HepG2 (cell line): ENCODE data around the gene NTRK2. TPM values are rescaled to one million over a fixed set of nuclear protein-coding genes. Genes with fewer than 3 reads are reported as not detected.

Experiments used
- ATAC-seq: fragments of 200-7000 bp; cut with Tn5 transposase; 3 replicates; pipeline ENCODE4 v1.9.1; 2020; ENCODE audit warnings: mild to moderate bottlenecking, moderate library complexity
- BruUV-seq: library from RNA; stranded (reverse); fragments of 400-500 nt; replicated peaks from 2 replicates; lab custom pipeline; 2021; lab: Mats Ljungman, UMichigan
- CTCF ChIA-PET: fragments of 300-600 bp; formaldehyde crosslinking; extraction: SDS; loops from one replicate; lab custom pipeline; 2021; ENCODE audit warnings: low total read pairs, inconsistent platforms, low intra/inter-chr PET ratio; lab: Yijun Ruan, JAX
- POLR2A ChIA-PET: fragments of 350-600 bp; sonication (Branson Sonifier 250); formaldehyde crosslinking; loops from one replicate; lab custom pipeline; 2020; ENCODE audit warnings: antibody characterized with exemption, inconsistent platforms; lab: Yijun Ruan, JAX
- DNase-seq: peaks from one replicate; pipeline ENCODE4 v3.0.0-alpha.2; 2015; ENCODE audit warnings: low spot score
- FAIRE-seq: peaks from 3 replicates; lab custom pipeline; 2011; peaks lifted over from hg19 to GRCh38; lab: Jason Lieb, UNC
- H2AFZ ChIP-seq: one replicate; pipeline ENCODE4 v1.6.1; 2011; ENCODE audit warnings: low read length, inconsistent platforms
- H3K27ac ChIP-seq: fragments of 300-600 bp; 3 replicates; pipeline ENCODE4 v1.8.0; 2011; ENCODE audit warnings: mixed run types, mild to moderate bottlenecking, mixed read lengths, low read length, inconsistent platforms; ENCODE audit not compliant: insufficient read depth; ENCODE audit errors: extremely low read length
- H3K27me3 ChIP-seq, 2 experiments: fragments of 200-600 bp in 1 of 2; 2 replicates in 1 of 2; 3 replicates in 1 of 2; pipeline versions ENCODE4 v1.6.0 to v1.8.0; 2011; ENCODE audit warnings: low read length in 2 of 2, mild to moderate bottlenecking in 2 of 2, moderate library complexity in 2 of 2, inconsistent platforms in 1 of 2; ENCODE audit not compliant: insufficient read depth in 2 of 2, control insufficient read depth in 1 of 2
- H3K36me3 ChIP-seq, 2 experiments: fragments of 200-600 bp in 1 of 2; replicated peaks in 1 of 2; 2 replicates in 1 of 2; 3 replicates in 1 of 2; pipeline versions ENCODE4 v1.5.1 to v1.8.0; 2011; ENCODE audit warnings: low read length in 2 of 2, inconsistent platforms in 1 of 2; ENCODE audit not compliant: insufficient read depth in 2 of 2, control insufficient read depth in 1 of 2
- H3K4me1 ChIP-seq: 2 replicates; pipeline ENCODE4 v1.5.1; 2012; ENCODE audit warnings: low read length, inconsistent platforms; ENCODE audit not compliant: insufficient read depth
- H3K4me2 ChIP-seq: 2 replicates; pipeline ENCODE4 v1.6.0; 2011; ENCODE audit warnings: low read depth, low read length, inconsistent platforms
- H3K4me3 ChIP-seq, 3 experiments: fragments of 200-600 bp in 1 of 3; sonication (generic), shearing (Covaris generic) in 1 of 3; replicated peaks in 1 of 3; 2 replicates each; pipeline ENCODE4 v1.5.1; 2011 to 2016; ENCODE audit warnings: low read length in 3 of 3, inconsistent platforms in 2 of 3, low read depth in 2 of 3, mild to moderate bottlenecking in 2 of 3, control low read depth in 1 of 3, mixed read lengths in 1 of 3; ENCODE audit not compliant: insufficient read depth in 1 of 3
- H3K79me2 ChIP-seq: one replicate; pipeline ENCODE4 v1.6.1; 2011; ENCODE audit warnings: low read length, inconsistent platforms; ENCODE audit not compliant: insufficient read depth
- H3K9ac ChIP-seq: 2 replicates; pipeline ENCODE4 v1.6.0; 2011; ENCODE audit warnings: mild to moderate bottlenecking, low read depth, low read length, inconsistent platforms; ENCODE audit not compliant: insufficient read depth
- H3K9me3 ChIP-seq: 2 replicates; pipeline ENCODE4 v1.5.1; 2012; ENCODE audit warnings: mild to moderate bottlenecking, low read length
- H4K20me1 ChIP-seq: 2 replicates; pipeline ENCODE4 v1.6.0; 2011; ENCODE audit warnings: inconsistent platforms, mild to moderate bottlenecking, low read length, moderate library complexity; ENCODE audit not compliant: insufficient read depth
- HDAC2 ChIP-seq: sonication (generic); formaldehyde crosslinking; IDR thresholded peaks from 2 replicates; pipeline ENCODE4 v1.4.0; 2020; ENCODE audit warnings: missing genetic modification reagents
- KAT8 ChIP-seq: IDR thresholded peaks from 2 replicates; pipeline ENCODE4 v1.6.1; 2016; ENCODE audit warnings: missing genetic modification reagents, missing compliant biosample characterization
- PRDM15 ChIP-seq: sonication (generic); formaldehyde crosslinking; IDR thresholded peaks from 2 replicates; pipeline ENCODE4 v1.4.0; 2020; ENCODE audit warnings: missing genetic modification reagents
- ZNF180 ChIP-seq: sonication (generic); formaldehyde crosslinking; IDR thresholded peaks from 2 replicates; pipeline ENCODE4 v1.4.0; 2020; ENCODE audit warnings: low read depth, missing genetic modification reagents, borderline replicate concordance
- ZNF44 ChIP-seq: sonication (generic); formaldehyde crosslinking; IDR thresholded peaks from 2 replicates; pipeline ENCODE4 v1.5.1; 2020; ENCODE audit warnings: mild to moderate bottlenecking, missing genetic modification reagents
- ZNF567 ChIP-seq: sonication (generic); formaldehyde crosslinking; IDR thresholded peaks from 2 replicates; pipeline ENCODE4 v1.8.1; 2023; ENCODE audit warnings: mild to moderate bottlenecking, missing genetic modification reagents, borderline replicate concordance
- in situ Hi-C: cut with HindIII; loops from 2 replicates; pipeline ENCODE4 v1.10.0; 2017; ENCODE audit warnings: low pct_unique_long_range_greater_than_20kb; ENCODE audit not compliant: extremely low pct_ligation_motif_present
- intact Hi-C: fragments of 100-400 bp; cut with micrococcal nuclease; formaldehyde crosslinking; loops from one replicate; pipeline ENCODE4 v1.10.0; 2022; ENCODE audit not compliant: unreplicated experiment
- polyA plus RNA-seq, 8 experiments: library from polyadenylated mRNA; depleted of rRNA in 3 of 8; stranded (reverse) in 7 of 8; unstranded in 1 of 8; fragments of >200 nt; fragmentation: Illumina TruSeq in 4 of 8; extraction: Trizol in 4 of 8; gene quantifications; 2 replicates each; pipeline versions ENCODE4 v1.2.1 to v1.2.3, GENCODE V29; 2011 to 2016; ENCODE audit warnings: low read depth in 4 of 8, missing spikeins in 1 of 8, mixed read lengths in 1 of 8; ENCODE audit not compliant: insufficient read depth in 1 of 8
- total RNA-seq, 5 experiments: library from RNA; depleted of rRNA; stranded (reverse); fragments of >200 nt; fragmentation: Illumina TruSeq; extraction: Trizol; gene quantifications; 2 replicates each; pipeline ENCODE4 v1.2.3, GENCODE V29; 2016; ENCODE audit warnings: low read depth in 1 of 5
- TF ChIP-seq, protein P1 (sequence below): sonication (generic); formaldehyde crosslinking; IDR thresholded peaks from 2 replicates; pipeline ENCODE4 v1.5.1; 2020; ENCODE audit warnings: mild to moderate bottlenecking, missing genetic modification reagents

Gene NTRK2
- total and polyA plus RNA-seq, 2 of the 13 experiments (the other 11 are each of a cell fraction or from before 2014, with no cell fraction given): not detected

- H4K20me1 ChIP-seq: no peaks in the 10 kb centered on the region
- no peak overlapping the region for H3K4me2 ChIP-seq
- TF ChIP-seq ZNF567 (CRISPR knock-in tag): no peak
- no peak for TF ChIP-seq PRDM15 (CRISPR knock-in tag)
- no peak for TF ChIP-seq ZNF44 (CRISPR knock-in tag)
- TF ChIP-seq HDAC2 (CRISPR knock-in tag): no peak
- TF ChIP-seq, protein P1, sequence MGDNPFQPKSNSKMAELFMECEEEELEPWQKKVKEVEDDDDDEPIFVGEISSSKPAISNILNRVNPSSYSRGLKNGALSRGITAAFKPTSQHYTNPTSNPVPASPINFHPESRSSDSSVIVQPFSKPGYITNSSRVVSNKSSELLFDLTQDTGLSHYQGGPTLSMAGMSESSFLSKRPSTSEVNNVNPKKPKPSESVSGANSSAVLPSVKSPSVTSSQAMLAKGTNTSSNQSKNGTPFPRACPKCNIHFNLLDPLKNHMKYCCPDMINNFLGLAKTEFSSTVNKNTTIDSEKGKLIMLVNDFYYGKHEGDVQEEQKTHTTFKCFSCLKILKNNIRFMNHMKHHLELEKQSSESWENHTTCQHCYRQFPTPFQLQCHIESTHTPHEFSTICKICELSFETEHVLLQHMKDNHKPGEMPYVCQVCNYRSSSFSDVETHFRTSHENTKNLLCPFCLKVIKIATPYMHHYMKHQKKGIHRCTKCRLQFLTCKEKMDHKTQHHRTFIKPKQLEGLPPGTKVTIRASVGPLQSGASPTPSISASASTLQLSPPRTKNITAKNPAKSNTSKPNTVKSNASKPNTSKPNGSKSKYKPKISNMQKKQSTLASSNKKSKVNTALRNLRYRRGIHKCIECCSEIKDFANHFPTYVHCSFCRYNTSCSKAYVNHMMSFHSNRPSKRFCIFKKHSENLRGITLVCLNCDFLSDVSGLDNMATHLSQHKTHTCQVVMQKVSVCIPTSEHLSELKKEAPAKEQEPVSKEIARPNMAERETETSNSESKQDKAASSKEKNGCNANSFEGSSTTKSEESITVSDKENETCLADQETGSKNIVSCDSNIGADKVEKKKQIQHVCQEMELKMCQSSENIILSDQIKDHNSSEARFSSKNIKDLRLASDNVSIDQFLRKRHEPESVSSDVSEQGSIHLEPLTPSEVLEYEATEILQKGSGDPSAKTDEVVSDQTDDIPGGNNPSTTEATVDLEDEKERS: no peak
- TF ChIP-seq ZNF180: no peak
- no peak for TF ChIP-seq KAT8 (CRISPR knock-in tag)
- H3K4me1 ChIP-seq: no peaks in the 10 kb centered on the region
- FAIRE-seq: no peak
- H3K9me3 ChIP-seq: no peaks in the 10 kb centered on the region
- no peaks in the 10 kb centered on the region for H3K79me2 ChIP-seq
- no peak for ATAC-seq
- DNase-seq: no peak
- H3K4me3 ChIP-seq: no peak overlapping the region
- H2AFZ ChIP-seq: no peak overlapping the region
- H3K9ac ChIP-seq: no peak overlapping the region
- no peaks in the 10 kb centered on the region for H3K36me3 ChIP-seq
- no peaks in the 10 kb centered on the region for H3K27me3 ChIP-seq
- CTCF ChIA-PET: no interaction called here
- H3K27ac ChIP-seq: no peak overlapping the region
- POLR2A ChIA-PET: no interaction called here
- BruUV-seq: no TSS peak
- in situ Hi-C loops: loop anchor here (10.0 kb wide), 1 partner anchor 57 kb away; no protein-coding TSS in a partner anchor
- intact Hi-C loops: no loop called here
These were observed 272.3 kb downstream of the NTRK2 start for GRCh38 chr9:84941792-84942191.
